Stimulated activated effector memory CD8-positive, alpha-beta T cell treated with anti-CD3 and anti-CD28 coated beads, Interleukin-12 subunit alpha, Interleukin-12 subunit beta, amount 100 ng/mL, for 72 hours (primary cell): Measurements from ENCODE around the gene MICALL2.
"Not testable (repeated sequence)": the region's sequence is repeated elsewhere in the genome, so short reads cannot be mapped to it uniquely, and the experiment has no call there.

Source experiments
- ATAC-seq: fragments of 150-1000 bp; cut with Tn5 transposase; 2 replicates; pipeline ENCODE4 v1.10.0; 2021
- DNase-seq, 2 donors: peaks; one replicate each; pipeline ENCODE4 v3.0.0; 2021 to 2022; ENCODE audit warnings: low spot score in 2 of 2
- H3K27ac Mint-ChIP-seq: one replicate; pipeline ENCODE4 v1.8.0; 2022; ENCODE audit warnings: mild to moderate bottlenecking, mixed read lengths
- H3K36me3 Mint-ChIP-seq: one replicate; pipeline ENCODE4 v1.8.0; 2022; ENCODE audit warnings: mild to moderate bottlenecking, mixed read lengths
- H3K4me1 Mint-ChIP-seq: one replicate; pipeline ENCODE4 v1.8.0; 2022; ENCODE audit warnings: mixed read lengths
- H3K4me3 Mint-ChIP-seq: one replicate; pipeline ENCODE4 v1.8.0; 2022; ENCODE audit warnings: mild to moderate bottlenecking, mixed read lengths
- H3K9me3 Mint-ChIP-seq: one replicate; pipeline ENCODE4 v1.8.0; 2022; ENCODE audit warnings: mixed read lengths

MICALL2 gene

DNA sequence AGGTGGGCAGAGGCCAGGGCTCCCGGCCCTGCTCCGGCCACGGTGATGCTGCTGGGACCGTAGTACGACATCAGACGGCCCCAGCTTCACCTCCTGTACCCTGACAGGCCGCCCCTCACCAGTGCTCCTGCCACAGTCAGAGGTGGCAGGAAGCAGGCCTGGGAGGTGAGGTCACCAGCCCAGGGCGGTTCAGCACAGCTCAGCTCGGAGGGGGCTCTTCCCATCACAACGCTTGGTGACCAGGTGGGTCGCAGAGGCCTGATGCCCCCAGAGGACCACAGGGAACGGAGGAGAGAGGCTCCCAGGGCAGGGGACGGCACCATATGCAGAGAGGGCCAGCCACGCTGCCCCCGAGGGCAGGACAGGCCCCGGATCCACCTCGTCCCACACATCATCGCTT is 8.8 kb downstream of the MICALL2 start:
- DNase-seq, result no peak

GRCh38 chr7:1449951-1450350 is 9.3 kb downstream of the MICALL2 start:
- Mint-ChIP-seq H3K9me3 (no peaks in the 10 kb centered on the region), H3K4me3 (no peak overlapping the region), H3K4me1 (no peaks in the 10 kb centered on the region), H3K36me3 (no peaks in the 10 kb centered on the region), H3K27ac (no peak overlapping the region)
- DNase-seq (no peak), ATAC-seq (no peak)

More for the DNA sequence above, 8.8 kb downstream of the MICALL2 start:
- no peak for ATAC-seq
- Mint-ChIP-seq H3K27ac (no peak overlapping the region), H3K36me3 (no peaks in the 10 kb centered on the region), H3K4me3 (no peak overlapping the region), H3K9me3 (no peaks in the 10 kb centered on the region), H3K4me1 (no peaks in the 10 kb centered on the region)

- ATAC-seq (no peak), DNase-seq (no peak)
- Mint-ChIP-seq H3K27ac (no peak overlapping the region), H3K9me3 (no peaks in the 10 kb centered on the region), H3K4me1 (no peaks in the 10 kb centered on the region), H3K36me3 (no peaks in the 10 kb centered on the region), H3K4me3 (no peak overlapping the region)
Measured at GRCh38 chr7:1449501-1449900, 9.8 kb downstream of the MICALL2 start.

GRCh38 chr7:1448958-1449357 is 10.3 kb downstream of the MICALL2 start:
- Mint-ChIP-seq H3K4me1 (no peaks in the 10 kb centered on the region), H3K9me3 (no peaks in the 10 kb centered on the region), H3K27ac (no peak overlapping the region), H3K36me3 (no peaks in the 10 kb centered on the region), H3K4me3 (no peak overlapping the region)
- ATAC-seq (no peak), DNase-seq (no peak)

DNA sequence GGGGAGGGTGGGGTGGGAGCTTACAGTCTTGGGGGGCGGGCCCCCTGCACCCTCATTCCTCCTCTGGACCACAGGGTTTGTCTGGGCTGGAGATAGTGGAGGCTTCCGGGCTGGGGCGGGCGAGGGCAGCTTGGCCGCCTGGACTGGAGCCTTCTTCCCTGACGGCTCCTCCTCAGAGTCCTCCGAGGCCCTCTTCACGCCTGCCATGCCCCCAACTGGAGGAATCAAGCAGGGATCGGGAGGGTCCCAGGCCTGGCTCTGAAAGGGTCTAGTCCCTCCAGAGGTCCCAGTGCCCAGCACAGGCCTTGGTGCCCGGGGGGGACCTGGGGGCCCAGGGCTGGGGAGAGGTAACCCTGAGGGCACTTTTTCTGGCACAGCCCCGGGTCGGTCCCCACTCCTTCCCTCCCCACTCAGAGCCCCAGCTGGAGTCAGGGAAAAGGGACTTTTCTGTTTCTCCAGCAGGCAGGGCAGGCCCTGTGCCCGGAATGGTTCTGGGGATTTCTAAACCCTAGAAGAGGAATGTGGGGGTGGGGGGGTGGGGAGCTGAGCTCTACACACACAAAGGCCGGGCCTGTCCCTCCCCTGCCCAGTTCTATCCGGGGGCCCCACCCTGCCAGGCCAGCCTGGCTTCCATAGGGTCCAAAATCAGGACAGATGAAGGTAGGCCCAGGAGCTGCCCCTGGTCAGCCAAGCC is 11.6 kb downstream of the MICALL2 start:
- H3K27ac Mint-ChIP-seq, result no peak overlapping the region
- ATAC-seq, result no peak
- H3K36me3 Mint-ChIP-seq, result no peaks in the 10 kb centered on the region
- H3K9me3 Mint-ChIP-seq, result no peaks in the 10 kb centered on the region
- DNase-seq, result no peak
- H3K4me1 Mint-ChIP-seq, result no peaks in the 10 kb centered on the region
- H3K4me3 Mint-ChIP-seq, result no peak overlapping the region

- peak; percentile 52 for ATAC-seq
- no peaks in the 10 kb centered on the region for H3K4me1 Mint-ChIP-seq
- no peak overlapping the region for H3K4me3 Mint-ChIP-seq
- no peaks in the 10 kb centered on the region for H3K36me3 Mint-ChIP-seq
- H3K9me3 Mint-ChIP-seq, result no peaks in the 10 kb centered on the region
- DNase-seq, result no peak
- no peak overlapping the region for H3K27ac Mint-ChIP-seq
Measured at GRCh38 chr7:1447112-1447511, 12.2 kb downstream of the MICALL2 start.

GRCh38 chr7:1446620-1447032 is 12.6 kb downstream of the MICALL2 start:
- no peak for DNase-seq
- Mint-ChIP-seq H3K4me1 (no peaks in the 10 kb centered on the region), H3K36me3 (no peaks in the 10 kb centered on the region), H3K4me3 (no peak overlapping the region), H3K27ac (no peak overlapping the region), H3K9me3 (no peaks in the 10 kb centered on the region)
- ATAC-seq, result no peak

DNA sequence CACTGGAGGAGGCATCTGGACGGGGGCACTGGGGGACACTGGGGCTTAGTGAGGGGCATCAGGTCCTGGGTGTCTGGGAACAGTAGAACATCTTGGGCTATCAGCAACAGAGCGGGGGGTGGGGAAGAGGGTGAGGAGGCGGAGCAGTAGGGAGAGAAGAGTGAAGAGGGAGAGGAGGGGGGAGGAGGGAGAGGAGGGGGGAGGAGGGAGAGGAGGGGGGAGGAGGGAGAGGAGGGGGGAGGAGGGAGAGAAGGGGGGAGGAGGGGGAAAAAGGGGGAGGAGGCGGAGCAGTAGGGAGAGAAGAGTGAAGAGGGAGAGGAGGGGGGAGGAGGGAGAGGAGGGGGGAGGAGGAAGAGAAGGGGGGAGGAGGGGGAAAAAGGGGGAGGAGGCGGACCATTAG is 13.2 kb downstream of the MICALL2 start:
- H3K36me3 Mint-ChIP-seq, H3K27ac Mint-ChIP-seq, H3K4me1 Mint-ChIP-seq, H3K9me3 Mint-ChIP-seq, H3K4me3 Mint-ChIP-seq, DNase-seq, ATAC-seq: not testable (repeated sequence)

DNA sequence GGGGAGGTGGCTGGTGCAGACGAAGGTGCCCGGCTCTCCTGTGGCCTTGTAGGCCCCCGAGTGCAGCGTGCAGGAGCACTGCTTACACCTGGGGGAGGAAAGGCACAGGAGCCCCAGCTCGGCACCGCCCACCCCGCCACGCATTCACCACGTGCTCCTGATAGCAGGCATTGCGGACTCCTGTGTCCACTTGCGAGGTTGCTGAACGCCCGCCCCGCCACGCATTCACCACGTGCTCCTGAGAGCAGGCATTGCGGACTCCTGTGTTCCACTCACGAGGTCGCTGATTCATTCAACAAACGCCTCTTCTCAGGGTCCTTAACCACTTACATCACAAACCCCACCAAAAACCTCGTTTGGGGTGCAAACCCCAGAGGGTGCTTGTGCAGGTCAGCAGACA is 13.9 kb downstream of the MICALL2 start:
- H3K36me3 Mint-ChIP-seq, result no peaks in the 10 kb centered on the region
- DNase-seq, result no peak
- H3K4me1 Mint-ChIP-seq, result no peaks in the 10 kb centered on the region
- no peaks in the 10 kb centered on the region for H3K9me3 Mint-ChIP-seq
- no peak for ATAC-seq
- no peak overlapping the region for H3K4me3 Mint-ChIP-seq
- no peak overlapping the region for H3K27ac Mint-ChIP-seq

GRCh38 chr7:1444925-1445322 is 14.3 kb downstream of the MICALL2 start:
- Mint-ChIP-seq H3K9me3 (no peaks in the 10 kb centered on the region), H3K4me1 (no peaks in the 10 kb centered on the region), H3K4me3 (no peak overlapping the region), H3K36me3 (no peaks in the 10 kb centered on the region), H3K27ac (no peak overlapping the region)
- ATAC-seq, result no peak
- DNase-seq, result no peak

DNA sequence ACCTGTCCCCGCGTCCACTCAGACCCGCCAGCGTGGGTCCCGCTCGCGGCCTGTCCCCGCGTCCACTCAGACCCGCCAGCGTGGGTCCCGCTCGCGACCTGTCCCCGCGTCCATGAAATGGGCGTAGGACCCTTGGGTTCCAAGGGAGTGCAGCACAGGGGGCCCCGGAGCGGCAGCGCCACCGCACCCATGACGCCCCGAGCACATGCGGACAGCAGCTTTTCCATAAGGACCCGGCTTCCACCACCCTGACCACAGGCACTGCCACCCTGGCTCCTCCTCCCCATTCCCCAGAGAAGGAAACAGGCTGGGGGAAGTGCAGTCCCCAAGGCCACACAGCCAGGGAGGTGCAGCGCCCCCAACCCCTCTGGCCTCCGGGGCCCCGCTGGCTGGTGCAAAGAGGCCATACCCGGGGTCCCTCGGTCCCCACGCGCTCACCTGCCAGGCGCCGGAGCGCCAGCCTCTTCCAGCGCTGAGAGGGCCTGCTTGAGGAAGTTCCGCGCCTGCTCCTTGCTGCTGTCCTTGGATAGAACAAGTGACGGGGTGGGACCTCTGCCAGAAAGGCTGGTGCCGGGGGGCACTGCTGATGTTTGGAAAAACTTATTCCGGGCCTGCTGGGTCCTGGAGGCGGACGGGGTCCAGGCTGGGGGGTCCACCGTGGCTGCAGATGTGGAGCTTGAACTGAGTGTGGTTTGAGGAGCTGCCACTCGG is 14.9 kb downstream of the MICALL2 start:
- Mint-ChIP-seq H3K36me3 (no peaks in the 10 kb centered on the region), H3K4me1 (no peaks in the 10 kb centered on the region), H3K27ac (no peak overlapping the region), H3K9me3 (no peaks in the 10 kb centered on the region), H3K4me3 (no peak overlapping the region)
- no peak for DNase-seq
- no peak for ATAC-seq

DNA sequence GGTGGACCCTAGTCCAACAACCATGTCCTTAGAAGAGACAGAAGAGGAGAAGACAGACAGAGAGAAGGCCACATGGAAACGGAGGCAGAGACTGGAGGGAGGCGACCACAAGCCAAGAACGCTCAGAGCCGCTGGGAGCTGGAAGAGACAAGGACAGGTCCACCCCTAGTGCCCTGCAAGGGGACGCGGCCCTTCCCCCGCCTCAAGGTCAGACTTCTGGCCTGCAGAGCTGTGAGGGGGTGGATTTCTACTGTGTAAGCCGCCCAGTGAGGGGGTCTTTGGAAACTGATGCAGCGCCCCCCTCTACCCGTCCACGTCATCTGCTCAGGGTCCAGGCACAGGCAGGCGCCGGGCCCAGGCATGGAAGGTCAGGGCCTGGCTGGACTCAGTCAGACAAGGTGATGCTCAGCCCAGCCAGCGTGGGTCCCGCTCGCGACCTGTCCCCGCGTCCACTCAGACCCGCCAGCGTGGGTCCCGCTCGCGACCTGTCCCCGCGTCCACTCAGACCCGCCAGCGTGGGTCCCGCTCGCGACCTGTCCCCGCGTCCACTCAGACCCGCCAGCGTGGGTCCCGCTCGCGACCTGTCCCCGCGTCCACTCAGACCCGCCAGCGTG is 15.6 kb downstream of the MICALL2 start:
- not testable (repeated sequence) for DNase-seq, H3K4me3 Mint-ChIP-seq, H3K9me3 Mint-ChIP-seq, H3K4me1 Mint-ChIP-seq, H3K27ac Mint-ChIP-seq, H3K36me3 Mint-ChIP-seq, ATAC-seq

DNA sequence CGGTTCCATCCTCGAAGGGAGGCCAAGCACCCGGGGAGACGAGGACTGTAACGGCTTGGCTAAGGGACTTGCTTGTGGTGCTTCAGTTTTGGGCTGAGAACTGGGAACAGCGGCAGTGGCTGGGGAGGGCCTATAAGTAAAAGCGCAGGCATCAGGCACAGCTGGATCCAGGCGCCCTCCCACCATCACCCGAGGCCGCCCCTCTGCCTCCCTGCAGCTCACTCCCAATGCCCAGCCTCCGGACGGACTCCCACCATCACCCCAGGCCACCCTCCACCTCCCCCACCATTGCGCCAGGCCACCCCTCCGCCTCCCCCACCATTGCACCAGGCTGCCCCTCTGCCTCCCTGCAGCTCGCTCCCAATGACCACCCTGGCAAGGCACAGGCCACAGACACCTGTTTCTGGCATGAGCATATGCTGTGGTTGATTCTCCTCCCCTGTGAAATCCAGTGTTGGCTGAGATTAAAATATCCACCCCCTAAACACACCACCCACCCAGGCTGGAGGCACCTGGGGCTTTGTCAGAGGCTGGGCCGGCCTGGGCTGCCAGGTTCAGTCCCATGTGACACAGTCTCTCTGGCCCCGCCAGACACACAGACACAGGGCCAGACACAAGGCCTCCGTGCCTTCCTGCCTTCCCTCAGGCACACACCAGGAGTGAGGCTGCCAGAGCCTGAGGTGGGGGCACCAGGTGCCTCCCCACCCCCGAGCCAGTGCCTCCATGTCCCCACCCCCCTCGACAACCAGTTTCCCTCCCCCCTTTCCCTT is 16.7 kb downstream of the MICALL2 start:
- DNase-seq, result no peak
- Mint-ChIP-seq H3K27ac (no peak overlapping the region), H3K4me3 (no peak overlapping the region), H3K4me1 (no peaks in the 10 kb centered on the region), H3K36me3 (no peaks in the 10 kb centered on the region), H3K9me3 (no peaks in the 10 kb centered on the region)
- no peak for ATAC-seq

GRCh38 chr7:1441615-1442354 is 17.5 kb downstream of the MICALL2 start:
- Mint-ChIP-seq H3K9me3 (no peaks in the 10 kb centered on the region), H3K36me3 (no peaks in the 10 kb centered on the region), H3K4me1 (no peaks in the 10 kb centered on the region), H3K27ac (no peak overlapping the region), H3K4me3 (no peak overlapping the region)
- no peak for DNase-seq
- no peak for ATAC-seq

- H3K4me1 Mint-ChIP-seq, result no peaks in the 10 kb centered on the region
- H3K4me3 Mint-ChIP-seq, result no peak overlapping the region
- H3K9me3 Mint-ChIP-seq, result no peaks in the 10 kb centered on the region
- ATAC-seq (no peak), DNase-seq (no peak)
- H3K27ac Mint-ChIP-seq, result no peak overlapping the region
- H3K36me3 Mint-ChIP-seq, result no peaks in the 10 kb centered on the region
Measured at GRCh38 chr7:1440620-1441019, 18.6 kb downstream of the MICALL2 start.
